OCI-LY1 (cell line): Measurements from ENCODE around the gene ITSN2.

Experiments used
- H2AFZ ChIP-seq: fragments of 200-600 bp; sonication (generic), shearing (Covaris generic); 2 replicates; pipeline ENCODE4 v1.6.0; 2014; ENCODE audit warnings: antibody characterized with exemption, mild to moderate bottlenecking, low read length
- H3F3A ChIP-seq: fragments of 200-600 bp; sonication (generic), shearing (Covaris generic); 2 replicates; pipeline ENCODE4 v1.6.0; 2014; ENCODE audit warnings: mild to moderate bottlenecking, antibody characterized with exemption, low read length, moderate library complexity; ENCODE audit not compliant: insufficient read depth
- H3K27ac ChIP-seq: fragments of 200-600 bp; sonication (generic); 2 replicates; pipeline ENCODE4 v1.5.1; 2014; ENCODE audit warnings: low read length, mixed run types, mild to moderate bottlenecking, low read depth; ENCODE audit not compliant: poor library complexity, severe bottlenecking
- H3K27me3 ChIP-seq: fragments of 200-600 bp; sonication (generic); 2 replicates; pipeline ENCODE4 v1.6.0; 2014; ENCODE audit warnings: antibody characterized with exemption, mild to moderate bottlenecking, low read length, moderate library complexity; ENCODE audit not compliant: insufficient read depth
- H3K36me3 ChIP-seq: fragments of 200-600 bp; sonication (generic); 2 replicates; pipeline ENCODE4 v1.6.1; 2014; ENCODE audit warnings: mild to moderate bottlenecking, antibody characterized with exemption, low read length, moderate library complexity, mixed read lengths; ENCODE audit not compliant: insufficient read depth
- H3K4me1 ChIP-seq: fragments of 200-600 bp; sonication (generic); 2 replicates; pipeline ENCODE4 v1.5.1; 2014; ENCODE audit warnings: mild to moderate bottlenecking, low read length, moderate library complexity; ENCODE audit not compliant: insufficient read depth, severe bottlenecking
- H3K4me2 ChIP-seq: fragments of 200-600 bp; sonication (generic), shearing (Covaris generic); 2 replicates; pipeline ENCODE4 v1.6.1; 2014; ENCODE audit warnings: low read length
- H3K4me3 ChIP-seq: fragments of 200-600 bp; sonication (generic); 2 replicates; pipeline ENCODE4 v1.5.1; 2014; ENCODE audit warnings: low read length, low read depth, mild to moderate bottlenecking, mixed read lengths; ENCODE audit not compliant: poor library complexity, severe bottlenecking
- H3K79me2 ChIP-seq: fragments of 200-600 bp; shearing (Covaris generic); 2 replicates; pipeline ENCODE4 v1.6.1; 2016; ENCODE audit warnings: mixed run types, low read length, mixed read lengths; ENCODE audit not compliant: insufficient read depth
- H3K9ac ChIP-seq: fragments of 200-600 bp; sonication (generic), shearing (Covaris generic); 2 replicates; pipeline ENCODE4 v1.6.1; 2014; ENCODE audit warnings: mild to moderate bottlenecking, low read length, mixed read lengths
- H3K9me2 ChIP-seq: fragments of 200-600 bp; sonication (generic), shearing (Covaris generic); 2 replicates; pipeline ENCODE4 v1.6.1; 2014; ENCODE audit warnings: low read depth, mild to moderate bottlenecking, low read length, mixed read lengths
- H3K9me3 ChIP-seq: fragments of 200-600 bp; shearing (Covaris generic); 2 replicates; pipeline ENCODE4 v1.6.1; 2014; ENCODE audit warnings: low read length, mixed read lengths
- H4K20me1 ChIP-seq: fragments of 200-600 bp; sonication (generic), shearing (Covaris generic); 2 replicates; pipeline ENCODE4 v1.6.0; 2016; ENCODE audit warnings: mild to moderate bottlenecking, low read length; ENCODE audit not compliant: insufficient read depth
- EZH2 ChIP-seq: fragments of 200-600 bp; sonication (generic), shearing (Covaris generic); IDR thresholded peaks from 2 replicates; pipeline ENCODE4 v1.8.0; 2017; ENCODE audit warnings: borderline replicate concordance, mixed run types, mild to moderate bottlenecking, antibody characterized with exemption, low read length, moderate library complexity, mixed read lengths
- TF ChIP-seq, protein P1 (sequence below): fragments of 200-600 bp; sonication (generic), shearing (Covaris generic); IDR thresholded peaks from 2 replicates; pipeline ENCODE4 v1.5.1; 2017; ENCODE audit warnings: mild to moderate bottlenecking, antibody characterized with exemption, low read length, moderate library complexity, mixed read lengths

Gene ITSN2

GRCh38 chr2:24297663-24298062, 62.7 kb downstream of the ITSN2 start:
- Histone ChIP-seq H3K27me3 (no peaks in the 10 kb centered on the region), H4K20me1 (no peaks in the 10 kb centered on the region), H3F3A (no peaks in the 10 kb centered on the region), H2AFZ (no peak overlapping the region), H3K27ac (no peak overlapping the region), H3K79me2 (no peaks in the 10 kb centered on the region), H3K4me1 (no peaks in the 10 kb centered on the region), H3K9me2 (no peaks in the 10 kb centered on the region), H3K4me3 (no peak overlapping the region), H3K4me2 (no peak overlapping the region), H3K9me3 (no peaks in the 10 kb centered on the region), H3K9ac (no peak overlapping the region), H3K36me3 (peaks cover 97% of the 10 kb centered on the region)
- TF ChIP-seq, protein P1, sequence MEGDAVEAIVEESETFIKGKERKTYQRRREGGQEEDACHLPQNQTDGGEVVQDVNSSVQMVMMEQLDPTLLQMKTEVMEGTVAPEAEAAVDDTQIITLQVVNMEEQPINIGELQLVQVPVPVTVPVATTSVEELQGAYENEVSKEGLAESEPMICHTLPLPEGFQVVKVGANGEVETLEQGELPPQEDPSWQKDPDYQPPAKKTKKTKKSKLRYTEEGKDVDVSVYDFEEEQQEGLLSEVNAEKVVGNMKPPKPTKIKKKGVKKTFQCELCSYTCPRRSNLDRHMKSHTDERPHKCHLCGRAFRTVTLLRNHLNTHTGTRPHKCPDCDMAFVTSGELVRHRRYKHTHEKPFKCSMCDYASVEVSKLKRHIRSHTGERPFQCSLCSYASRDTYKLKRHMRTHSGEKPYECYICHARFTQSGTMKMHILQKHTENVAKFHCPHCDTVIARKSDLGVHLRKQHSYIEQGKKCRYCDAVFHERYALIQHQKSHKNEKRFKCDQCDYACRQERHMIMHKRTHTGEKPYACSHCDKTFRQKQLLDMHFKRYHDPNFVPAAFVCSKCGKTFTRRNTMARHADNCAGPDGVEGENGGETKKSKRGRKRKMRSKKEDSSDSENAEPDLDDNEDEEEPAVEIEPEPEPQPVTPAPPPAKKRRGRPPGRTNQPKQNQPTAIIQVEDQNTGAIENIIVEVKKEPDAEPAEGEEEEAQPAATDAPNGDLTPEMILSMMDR, result no peak
- no peak for TF ChIP-seq EZH2

GRCh38 chr2:24287171-24287570, 73.2 kb downstream of the ITSN2 start:
- no peaks in the 10 kb centered on the region for H3K27me3 ChIP-seq
- H3K9ac ChIP-seq, result no peak overlapping the region
- H3K9me2 ChIP-seq, result no peaks in the 10 kb centered on the region; the same call in 1 of the 2 replicates
- H3K9me3 ChIP-seq, result no peaks in the 10 kb centered on the region
- peaks cover 74% of the 10 kb centered on the region for H3K36me3 ChIP-seq
- H2AFZ ChIP-seq, result no peak overlapping the region
- TF ChIP-seq, protein P1, result no peak
- no peak for TF ChIP-seq EZH2
- no peak overlapping the region for H3K4me2 ChIP-seq
- H3K4me1 ChIP-seq, result no peaks in the 10 kb centered on the region
- H3K4me3 ChIP-seq, result no peak overlapping the region
- no peaks in the 10 kb centered on the region for H4K20me1 ChIP-seq
- H3K79me2 ChIP-seq, result no peaks in the 10 kb centered on the region
- H3K27ac ChIP-seq, result no peak overlapping the region
- no peaks in the 10 kb centered on the region for H3F3A ChIP-seq

DNA sequence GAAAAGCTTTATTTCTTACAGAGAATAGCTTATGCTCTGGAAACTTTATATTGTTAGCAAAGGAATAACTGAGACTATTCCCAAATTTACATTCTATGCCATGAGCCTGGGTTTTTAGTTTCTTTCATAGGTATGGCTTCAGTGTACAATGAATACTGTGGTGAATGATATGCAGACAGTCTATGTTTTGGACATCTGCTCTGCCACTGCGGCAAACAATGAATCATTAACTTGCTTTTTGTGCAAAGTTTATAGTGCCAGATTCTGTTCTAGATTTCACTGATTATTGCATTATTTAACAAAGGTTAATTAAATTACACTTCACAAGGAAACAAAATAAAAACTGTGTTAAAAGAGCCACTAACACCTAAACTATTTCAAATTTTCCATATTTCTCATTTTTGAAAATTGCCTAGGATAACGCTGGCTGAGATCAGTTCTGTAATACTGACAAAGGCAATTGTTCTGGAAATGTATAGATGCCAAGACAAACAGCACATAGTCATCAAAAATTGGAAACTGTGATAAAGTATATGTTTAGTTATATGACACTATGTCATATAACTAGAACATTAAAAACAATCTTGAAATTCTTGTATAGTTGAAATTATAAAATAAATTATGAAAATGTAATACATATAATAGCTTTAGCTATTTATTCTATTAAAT, 74.7 kb downstream of the ITSN2 start:
- Histone ChIP-seq H3K4me1 (no peaks in the 10 kb centered on the region), H3K27ac (no peak overlapping the region), H3K79me2 (no peaks in the 10 kb centered on the region), H3K4me2 (no peak overlapping the region), H3F3A (no peaks in the 10 kb centered on the region), H2AFZ (no peak overlapping the region), H3K36me3 (peaks cover 68% of the 10 kb centered on the region), H3K4me3 (no peak overlapping the region), H3K27me3 (no peaks in the 10 kb centered on the region), H3K9ac (no peak overlapping the region), H4K20me1 (no peaks in the 10 kb centered on the region), H3K9me2 (no peaks in the 10 kb centered on the region; the same call in 1 of the 2 replicates), H3K9me3 (no peaks in the 10 kb centered on the region)
- TF ChIP-seq, protein P1, result no peak
- TF ChIP-seq EZH2, result no peak
